Measurements from ENCODE around the gene COA1. TPM values are rescaled to one million over a fixed set of nuclear protein-coding genes. Genes with fewer than 3 reads are reported as not detected.

COA1 gene
- total RNA-seq, 1 donor from 2014 or later = 102 TPM

DNA sequence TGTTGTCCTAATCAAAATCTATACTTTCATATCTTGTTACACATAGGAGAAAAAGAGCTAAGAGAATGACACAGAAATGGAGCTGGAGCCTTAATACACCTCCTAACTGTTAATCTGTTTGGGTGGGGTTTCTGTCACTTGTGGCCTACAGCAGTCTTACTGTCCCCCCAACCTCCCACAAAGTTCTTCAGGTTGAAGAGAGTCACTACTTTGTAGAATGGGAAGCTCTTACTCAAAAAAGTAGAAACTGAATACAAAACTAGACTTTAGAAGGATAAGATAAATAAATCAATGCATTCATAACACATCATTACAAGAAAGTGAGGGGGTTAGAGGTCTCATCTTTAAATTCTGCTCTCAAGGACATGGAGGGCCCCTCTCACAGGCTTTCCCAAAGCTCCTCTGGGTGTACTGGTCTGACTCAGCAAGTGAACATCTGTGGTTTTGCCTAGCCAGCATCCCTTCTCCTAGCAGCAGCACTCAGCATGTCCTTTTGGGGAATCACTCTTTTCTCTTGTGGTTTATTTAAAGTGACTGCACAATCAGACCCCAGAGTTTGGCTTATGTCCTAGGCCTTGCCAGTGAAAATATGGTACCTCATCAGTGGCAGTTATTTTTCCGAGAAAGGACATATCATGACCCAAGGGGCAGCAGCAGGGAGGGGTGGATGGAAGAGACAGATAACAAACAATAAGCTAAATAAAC lies 27.2 kb upstream of the COA1 start:
- no peak for DNase-seq (ENCODE audit: low read depth, low spot score)
- Mint-ChIP-seq H3K27ac (ENCODE audit: unreplicated experiment) (no peak overlapping the region), H3K36me3 (ENCODE audit: low read depth) (no peaks in the 10 kb centered on the region), H3K9me3 (no peaks in the 10 kb centered on the region), H3K4me3 (peak overlapping the region; percentile 68), H3K27me3 (ENCODE audit: low read depth) (peaks cover 36% of the 10 kb centered on the region), H3K4me1 (peaks cover 15% of the 10 kb centered on the region)
- no peak for TF ChIP-seq CTCF (conservative IDR thresholded peaks at IDR 0.05)

DNA sequence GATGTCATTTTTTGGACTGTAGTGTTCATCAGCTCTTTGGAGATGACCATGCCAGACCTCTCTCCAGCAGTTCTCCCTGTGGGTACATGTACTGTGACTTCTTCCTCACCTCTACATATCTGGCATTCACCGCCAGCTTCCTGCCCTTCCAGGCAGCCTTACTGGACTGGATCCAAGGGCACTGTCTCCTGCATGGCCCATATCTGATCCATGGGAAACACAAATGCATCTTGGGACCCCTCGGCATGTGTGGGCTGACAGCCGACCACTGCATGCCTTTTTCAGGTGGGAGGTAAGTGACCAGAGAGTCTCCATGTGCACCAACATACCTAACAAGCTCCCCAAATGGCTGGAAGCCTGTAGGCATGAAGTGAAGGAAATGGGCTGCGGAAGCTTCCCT lies 25.3 kb upstream of the COA1 start:
- no peak for TF ChIP-seq CTCF (conservative IDR thresholded peaks at IDR 0.05)
- Mint-ChIP-seq H3K27ac (ENCODE audit: unreplicated experiment) (no peak overlapping the region), H3K4me3 (no peak overlapping the region), H3K9me3 (no peaks in the 10 kb centered on the region), H3K36me3 (ENCODE audit: low read depth) (no peaks in the 10 kb centered on the region), H3K4me1 (peaks cover 11% of the 10 kb centered on the region), H3K27me3 (ENCODE audit: low read depth) (peaks cover 30% of the 10 kb centered on the region)
- DNase-seq (ENCODE audit: low read depth, low spot score) = no peak

GRCh38 chr7:43753843-43754242 lies 24.5 kb upstream of the COA1 start:
- H3K27ac Mint-ChIP-seq (ENCODE audit: unreplicated experiment) = no peak overlapping the region
- H3K4me1 Mint-ChIP-seq = peaks cover 5% of the 10 kb centered on the region
- H3K9me3 Mint-ChIP-seq = no peaks in the 10 kb centered on the region
- H3K4me3 Mint-ChIP-seq = no peak overlapping the region
- H3K27me3 Mint-ChIP-seq (ENCODE audit: low read depth) = peaks cover 27% of the 10 kb centered on the region
- H3K36me3 Mint-ChIP-seq (ENCODE audit: low read depth) = no peaks in the 10 kb centered on the region
- DNase-seq (ENCODE audit: low read depth, low spot score) = no peak
- no peak for TF ChIP-seq CTCF (conservative IDR thresholded peaks at IDR 0.05)

DNA sequence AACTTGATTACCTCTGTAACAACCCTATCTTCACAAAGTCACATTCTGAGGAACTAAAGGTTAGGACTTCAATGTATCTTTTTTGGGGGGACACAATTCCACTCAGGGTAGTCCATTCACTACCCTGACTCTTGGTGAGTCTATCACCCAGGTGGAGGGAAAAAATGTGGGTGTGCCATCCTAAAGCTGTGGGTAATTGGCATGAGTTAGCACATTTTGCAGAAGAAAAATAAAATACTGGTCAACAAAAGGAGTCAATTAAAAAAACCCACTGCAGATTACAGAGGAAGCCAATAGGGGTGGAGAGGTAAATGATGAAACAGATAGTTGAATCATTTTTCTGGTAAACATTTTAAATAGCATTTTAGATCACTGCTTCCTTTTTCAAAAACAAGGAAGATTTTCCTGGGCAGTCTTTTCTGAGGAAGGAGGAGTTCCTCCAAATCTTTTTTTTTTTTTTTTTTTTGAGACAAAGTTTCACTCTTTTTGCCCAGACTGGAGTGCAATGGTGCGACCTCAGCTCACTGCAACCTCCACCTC lies 24.0 kb upstream of the COA1 start:
- peaks cover 28% of the 10 kb centered on the region for H3K27me3 Mint-ChIP-seq (ENCODE audit: low read depth)
- H3K27ac Mint-ChIP-seq (ENCODE audit: unreplicated experiment) = no peak overlapping the region
- no peaks in the 10 kb centered on the region for H3K9me3 Mint-ChIP-seq
- TF ChIP-seq CTCF (conservative IDR thresholded peaks at IDR 0.05) = no peak
- H3K4me1 Mint-ChIP-seq = peaks cover 5% of the 10 kb centered on the region
- no peak for DNase-seq (ENCODE audit: low read depth, low spot score)
- no peaks in the 10 kb centered on the region for H3K36me3 Mint-ChIP-seq (ENCODE audit: low read depth)
- no peak overlapping the region for H3K4me3 Mint-ChIP-seq

- no peaks in the 10 kb centered on the region for H3K9me3 Mint-ChIP-seq
- H3K4me1 Mint-ChIP-seq = peaks cover 1% of the 10 kb centered on the region
- no peak for TF ChIP-seq CTCF (conservative IDR thresholded peaks at IDR 0.05)
- no peak for DNase-seq (ENCODE audit: low read depth, low spot score)
- no peak overlapping the region for H3K4me3 Mint-ChIP-seq
- H3K27ac Mint-ChIP-seq (ENCODE audit: unreplicated experiment) = no peak overlapping the region
- H3K36me3 Mint-ChIP-seq (ENCODE audit: low read depth) = no peaks in the 10 kb centered on the region
- peaks cover 23% of the 10 kb centered on the region for H3K27me3 Mint-ChIP-seq (ENCODE audit: low read depth)
Observed at GRCh38 chr7:43752411-43752810, 23.1 kb upstream of the COA1 start.

All from neural crest cell (in vitro differentiated cells).